ENCODE data around the gene PRKCE. TPM values are rescaled to one million over a fixed set of nuclear protein-coding genes. Genes with fewer than 3 reads are reported as not detected.

The PRKCE gene
- total and polyA plus RNA-seq, 2 of the 8 experiments (the other 6 are each of a cell fraction or from before 2014, with no cell fraction given), result 0.54 to 2.1 TPM

DNA sequence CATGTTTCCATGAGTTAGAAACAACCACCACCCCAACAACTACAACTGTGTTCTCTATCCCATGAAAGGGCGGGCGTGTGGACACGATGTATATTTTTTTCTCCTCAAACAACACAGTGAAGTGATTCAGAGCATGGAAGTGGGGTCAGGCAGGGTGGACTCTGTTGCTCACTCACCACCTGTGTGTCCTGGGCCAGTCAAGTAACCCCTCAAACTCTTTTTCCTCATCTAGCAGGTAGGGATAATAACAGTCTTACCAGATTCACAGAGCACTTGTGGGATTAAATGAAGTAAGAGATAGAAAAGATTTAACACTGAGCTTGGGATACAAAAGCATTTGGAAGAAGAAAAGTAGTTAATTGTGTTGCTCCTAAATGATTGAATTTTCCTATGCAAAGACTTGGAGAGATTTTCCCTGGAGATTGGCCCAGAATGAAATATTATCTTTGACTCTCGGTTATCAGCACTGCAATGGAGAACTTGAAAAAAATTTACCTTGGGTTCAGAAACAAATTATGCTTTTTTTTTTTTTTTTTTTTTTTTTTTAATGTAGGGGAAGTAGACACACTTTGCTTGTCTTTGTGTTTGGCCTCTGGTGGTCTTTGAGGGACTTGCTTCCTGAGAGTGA lies 483.9 kb downstream of the PRKCE start:
- no peak overlapping the region for H3K4ac ChIP-seq (replicated peaks; ENCODE audit: insufficient read length, low read depth, low read length)
- no peaks in the 10 kb centered on the region for H3K27me3 ChIP-seq (replicated peaks in 1 of 4; ENCODE audit: control insufficient read depth in 3 of 4, extremely low read depth in 1 of 4, insufficient read depth in 3 of 4, low read length in 3 of 4)
- H4K91ac ChIP-seq (replicated peaks; ENCODE audit: insufficient read length, low read length), result no peak overlapping the region
- no peak overlapping the region for H3K23ac ChIP-seq (ENCODE audit: insufficient read length)
- 0 out of 7 replicates have a peak, but pooled peaks cover 0 to 2% (median under 1%) of the 10 kb centered on the region in 4 experiments for H3K4me1 ChIP-seq (replicated peaks in 1 of 4; ENCODE audit: control insufficient read depth in 3 of 4, insufficient read depth in 4 of 4, low read length in 3 of 4)
- DNase-seq (ENCODE audit: low read depth in 1 of 2, low spot score in 2 of 2), result no peak
- H4K5ac ChIP-seq (ENCODE audit: insufficient read length, low read depth, low read length), result no peak overlapping the region
- no peak overlapping the region for H2BK12ac ChIP-seq (ENCODE audit: low read depth, low read length)
- H3K14ac ChIP-seq (ENCODE audit: insufficient read length), result no peak overlapping the region
- no peaks in the 10 kb centered on the region for H4K20me1 ChIP-seq (replicated peaks in 1 of 2; ENCODE audit: control insufficient read depth in 1 of 2, insufficient read depth in 2 of 2, low read length in 2 of 2)
- no peak overlapping the region for H4K8ac ChIP-seq (ENCODE audit: extremely low read depth, insufficient read depth, low read length)
- H2BK120ac ChIP-seq (replicated peaks; ENCODE audit: low read depth, low read length), result no peak overlapping the region
- FAIRE-seq, result no peak
- H3K27ac ChIP-seq (ENCODE audit: low read depth, low read length), result no peak overlapping the region
- no peaks in the 10 kb centered on the region for H3K79me2 ChIP-seq (ENCODE audit: control insufficient read depth in 1 of 2, insufficient read depth in 2 of 2, low read length in 2 of 2)
- H2BK20ac ChIP-seq (ENCODE audit: low read length), result no peak overlapping the region
- no peak overlapping the region for H2BK5ac ChIP-seq (ENCODE audit: low read depth, low read length)
- H3K9me3 ChIP-seq (ENCODE audit: insufficient read depth in 2 of 2, low read depth in 1 of 2, low read length in 1 of 2), result no peaks in the 10 kb centered on the region
- no peak overlapping the region for H3K4me2 ChIP-seq (ENCODE audit: insufficient read depth in 1 of 2, low read depth in 2 of 2, low read length in 2 of 2)
- no peak overlapping the region for H3K18ac ChIP-seq (ENCODE audit: extremely low read depth, low read length)
- WGBS, 2 experiments (ENCODE audit: extremely low coverage in 1 of 2, insufficient coverage in 1 of 2, insufficient read length in 1 of 2, insufficient replicate concordance in 2 of 2, low coverage in 1 of 2, low lambda C conversion rate in 2 of 2, missing lambda C conversion rate in 1 of 2), result 91% methylated on average over 4 of the region's 4 CpGs; no CpG with 5 or more reads in 1 of the 2 experiments
- H2AFZ ChIP-seq (ENCODE audit: low read length), result no peak overlapping the region
- no peaks in the 10 kb centered on the region for H3K36me3 ChIP-seq (ENCODE audit: control insufficient read depth in 2 of 4, insufficient read depth in 4 of 4, low read length in 3 of 4)
- H3K4me3 ChIP-seq (ENCODE audit: extremely low read depth in 1 of 4, insufficient read depth in 2 of 4, low read depth in 3 of 4, low read length in 4 of 4), result no peak overlapping the region
- CTCF ChIA-PET (ENCODE audit: partially characterized antibody), result interaction anchor here (1.1 kb wide), 1 partner anchor 17 kb away, joined by 3 read pairs; no protein-coding TSS in a partner anchor
- POLR2A ChIA-PET (ENCODE audit: partially characterized antibody), result interaction anchor here (0.7 kb wide), 1 partner anchor 231 kb away, joined by 3 read pairs; no protein-coding TSS in a partner anchor
- no peak overlapping the region for H3K9ac ChIP-seq (replicated peaks in 1 of 4; ENCODE audit: extremely low read depth in 1 of 4, low read depth in 3 of 4, low read length in 3 of 4)
- no peak overlapping the region for H2BK15ac ChIP-seq (ENCODE audit: low read length)
- no peak overlapping the region for H3K56ac ChIP-seq (replicated peaks; ENCODE audit: insufficient read length, low read depth, low read length)
- H2AK5ac ChIP-seq (ENCODE audit: low read depth, low read length), result no peak overlapping the region
- no peaks in the 10 kb centered on the region for H3K23me2 ChIP-seq (ENCODE audit: low read depth, low read length)
- no peaks in the 10 kb centered on the region for H3K79me1 ChIP-seq (ENCODE audit: low read depth, low read length)
- TF ChIP-seq EP300 (IDR thresholded peaks at IDR 0.05; ENCODE audit: borderline replicate concordance in 1 of 2, low read depth in 2 of 2, low read length in 2 of 2) (no peak), CEBPB (IDR thresholded peaks at IDR 0.05; ENCODE audit: low read depth, low read length) (no peak), CTBP2 (IDR thresholded peaks at IDR 0.05; ENCODE audit: borderline replicate concordance, insufficient read depth, insufficient read length, low read length) (no peak), SP4 (IDR thresholded peaks at IDR 0.05; ENCODE audit: low read length) (no peak), NANOG (IDR thresholded peaks at IDR 0.05; ENCODE audit: insufficient read depth, low read depth, low read length, poor library complexity, severe bottlenecking) (no peak), BCL11A (IDR thresholded peaks at IDR 0.05; ENCODE audit: low read depth in 2 of 2, low read length in 2 of 2) (no peak), HDAC2 (IDR thresholded peaks at IDR 0.05; ENCODE audit: borderline replicate concordance in 1 of 2, low read depth in 2 of 2, low read length in 2 of 2) (no peak), SIN3A (conservative IDR thresholded peaks at IDR 0.05 in 1 of 2, IDR thresholded peaks at IDR 0.05 in 1 of 2; ENCODE audit: low read depth in 1 of 2, low read length in 2 of 2) (no peak), KDM5A (IDR thresholded peaks at IDR 0.05; ENCODE audit: low read length) (no peak), RNF2 (IDR thresholded peaks at IDR 0.05; ENCODE audit: borderline replicate concordance, low read depth, low read length, missing control alignments, poor library complexity, severe bottlenecking) (no peak), SP1 (IDR thresholded peaks at IDR 0.05; ENCODE audit: low read depth, low read length) (no peak)
